ENCODE measurements around the gene FSTL1. TPM values are rescaled to one million over a fixed set of nuclear protein-coding genes. Genes with fewer than 3 reads are reported as not detected.
A peak's percentile ranks its signal among the peaks of the same experiment; 100 is the strongest.

The FSTL1 gene
- polyA plus RNA-seq, 1 of the 3 experiments (the other 2 are of a cell fraction) = 329 TPM

DNA sequence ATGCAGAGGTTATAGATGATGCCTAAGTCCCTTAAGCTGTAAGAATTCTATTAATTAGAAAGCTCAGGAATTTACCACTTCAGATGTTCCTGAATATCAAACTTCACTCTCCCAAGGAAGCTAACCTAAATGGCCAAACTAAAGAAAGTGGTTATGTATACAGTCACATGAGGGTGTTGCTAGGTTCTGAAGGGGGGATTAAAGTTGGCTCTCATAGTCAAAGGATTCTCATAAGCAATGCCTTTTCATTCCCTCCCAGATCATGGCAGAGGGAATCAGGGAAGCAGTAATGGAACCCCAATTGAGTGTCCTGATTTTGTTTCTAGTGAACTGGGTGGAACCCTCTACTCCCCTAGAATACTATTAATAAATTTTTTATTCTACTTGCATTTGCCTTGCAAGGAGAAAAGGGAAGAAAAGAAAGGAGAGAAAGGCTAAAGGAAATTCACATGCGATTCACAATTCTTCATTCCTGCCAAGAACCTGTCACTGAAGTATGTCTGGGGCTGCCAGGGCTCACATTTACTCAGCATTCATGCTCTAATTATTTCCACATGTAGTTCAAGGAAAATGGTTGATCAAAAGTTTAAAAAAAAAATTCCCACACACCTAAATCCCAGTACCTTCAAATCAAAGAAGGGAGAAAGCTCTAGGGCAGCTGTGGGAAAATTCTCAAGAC, 25.1 kb downstream of the FSTL1 start:
- Histone ChIP-seq H3K9me2 (no peaks in the 10 kb centered on the region), H3K9ac (peak overlapping the region; percentile 55; the same call in 1 of the 2 replicates), H3K27me3 (ENCODE audit: insufficient read depth) (no peaks in the 10 kb centered on the region), H3F3A (replicated peaks; ENCODE audit: insufficient read depth) (peaks cover 63% of the 10 kb centered on the region), H3K4me2 (peak overlapping the region; percentile 62), H3K4me3 (ENCODE audit: low read depth in 2 of 2, low read length in 1 of 2) (peak overlapping the region in 1 of 2 experiments; percentile 18; a peak in 1 of 4 replicates), H2AFZ (ENCODE audit: low read depth) (no peak overlapping the region), H3K27ac (ENCODE audit: low read depth in 2 of 2, low read length in 1 of 2) (peak overlapping the region; percentile 92 to 96), H3K36me3 (replicated peaks in 1 of 2; ENCODE audit: control insufficient read depth in 1 of 2, insufficient read depth in 2 of 2, low read length in 1 of 2) (peaks cover 10 to 53% of the 10 kb centered on the region in 2 experiments), H4K20me1 (ENCODE audit: insufficient read depth) (no peaks in the 10 kb centered on the region), H3K9me3 (no peaks in the 10 kb centered on the region), H3K4me1 (ENCODE audit: control insufficient read depth in 1 of 2, insufficient read depth in 2 of 2, low read depth in 1 of 2, low read length in 1 of 2) (peaks cover 26 to 78% of the 10 kb centered on the region in 2 experiments), H3K79me2 (ENCODE audit: insufficient read depth) (peaks cover 97% of the 10 kb centered on the region)
- POLR2A ChIA-PET = no interaction called here
- CTCF ChIA-PET = interaction anchor here (0.6 to 12.9 kb wide), 4 partner anchors 9 to 1409 kb away, joined by 3 to 269 read pairs (median 10); no protein-coding TSS in a partner anchor
- WGBS (ENCODE audit: low lambda C conversion rate) = 7% methylated on average over 1 of the region's 1 CpG
- peak; percentile 26 for DNase-seq
- TF ChIP-seq FOXJ3 (CRISPR knock-in tag; IDR thresholded peaks at IDR 0.05) (no peak), SMC3 (IDR thresholded peaks at IDR 0.05; ENCODE audit: low read depth, low read length) (no peak), RAD21 (IDR thresholded peaks at IDR 0.05; ENCODE audit: low read length) (no peak), ZBTB33 (IDR thresholded peaks at IDR 0.05; ENCODE audit: borderline replicate concordance, low read depth) (no peak), EZH2phosphoT487 (IDR thresholded peaks at IDR 0.05; ENCODE audit: borderline replicate concordance, low read depth) (no peak), TAF1 (IDR thresholded peaks at IDR 0.05; ENCODE audit: borderline replicate concordance, low read depth, low read length) (no peak), ELF1 (IDR thresholded peaks at IDR 0.05) (no peak; the same call in 1 of the 2 replicates), GABPA (IDR thresholded peaks at IDR 0.05; ENCODE audit: low read depth) (no peak), TEAD4 (IDR thresholded peaks at IDR 0.05; ENCODE audit: borderline replicate concordance, insufficient read depth) (peak; percentile 92), RXRA (IDR thresholded peaks at IDR 0.05; ENCODE audit: borderline replicate concordance, low read depth) (no peak; the same call in 1 of the 2 replicates), TCF12 (IDR thresholded peaks at IDR 0.05) (peak; percentile 99), POLR2AphosphoS5 (IDR thresholded peaks at IDR 0.05; ENCODE audit: low read depth, low read length) (peak; percentile 89), CTCF (IDR thresholded peaks at IDR 0.05) (no peak), RFX5 (IDR thresholded peaks at IDR 0.05; ENCODE audit: low read length) (no peak), NRF1 (IDR thresholded peaks at IDR 0.05; ENCODE audit: low read depth, low read length) (no peak), CHD2 (IDR thresholded peaks at IDR 0.05; ENCODE audit: low read length, partially characterized antibody) (no peak), REST (IDR thresholded peaks at IDR 0.05; ENCODE audit: low read depth, low read length) (peak; percentile 26; the same call in 1 of the 2 replicates), SIN3A (IDR thresholded peaks at IDR 0.05; ENCODE audit: borderline replicate concordance, low read depth, low read length) (peak; percentile 83; the same call in 1 of the 2 replicates), YY1 (IDR thresholded peaks at IDR 0.05; ENCODE audit: low read depth) (no peak)
- TF ChIP-seq, protein P1, sequence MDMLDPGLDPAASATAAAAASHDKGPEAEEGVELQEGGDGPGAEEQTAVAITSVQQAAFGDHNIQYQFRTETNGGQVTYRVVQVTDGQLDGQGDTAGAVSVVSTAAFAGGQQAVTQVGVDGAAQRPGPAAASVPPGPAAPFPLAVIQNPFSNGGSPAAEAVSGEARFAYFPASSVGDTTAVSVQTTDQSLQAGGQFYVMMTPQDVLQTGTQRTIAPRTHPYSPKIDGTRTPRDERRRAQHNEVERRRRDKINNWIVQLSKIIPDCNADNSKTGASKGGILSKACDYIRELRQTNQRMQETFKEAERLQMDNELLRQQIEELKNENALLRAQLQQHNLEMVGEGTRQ (IDR thresholded peaks at IDR 0.05; ENCODE audit: borderline replicate concordance, low read depth, low read length) = no peak
- TF ChIP-seq, protein P2, sequence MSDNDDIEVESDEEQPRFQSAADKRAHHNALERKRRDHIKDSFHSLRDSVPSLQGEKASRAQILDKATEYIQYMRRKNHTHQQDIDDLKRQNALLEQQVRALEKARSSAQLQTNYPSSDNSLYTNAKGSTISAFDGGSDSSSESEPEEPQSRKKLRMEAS (IDR thresholded peaks at IDR 0.05; ENCODE audit: low read depth) = peak; percentile 56; the same call in 1 of the 2 replicates
- TF ChIP-seq, protein P3, sequence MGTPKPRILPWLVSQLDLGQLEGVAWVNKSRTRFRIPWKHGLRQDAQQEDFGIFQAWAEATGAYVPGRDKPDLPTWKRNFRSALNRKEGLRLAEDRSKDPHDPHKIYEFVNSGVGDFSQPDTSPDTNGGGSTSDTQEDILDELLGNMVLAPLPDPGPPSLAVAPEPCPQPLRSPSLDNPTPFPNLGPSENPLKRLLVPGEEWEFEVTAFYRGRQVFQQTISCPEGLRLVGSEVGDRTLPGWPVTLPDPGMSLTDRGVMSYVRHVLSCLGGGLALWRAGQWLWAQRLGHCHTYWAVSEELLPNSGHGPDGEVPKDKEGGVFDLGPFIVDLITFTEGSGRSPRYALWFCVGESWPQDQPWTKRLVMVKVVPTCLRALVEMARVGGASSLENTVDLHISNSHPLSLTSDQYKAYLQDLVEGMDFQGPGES (IDR thresholded peaks at IDR 0.05; ENCODE audit: low read depth, low read length) = no peak

Data from SK-N-SH (cell line).